Upper lobe of left lung (tissue), 4 donors: ENCODE data around the gene AKAP12.

Experiments
- EP300 ChIP-seq, 4 donors: sonication (generic); formaldehyde crosslinking; IDR thresholded peaks; one replicate each; pipeline ENCODE4 v1.5.1; 2017; ENCODE audit warnings: antibody characterized with exemption in 4 of 4, control low read depth in 2 of 4
- POLR2A ChIP-seq, 4 donors: fragments of 450-650 bp; IDR thresholded peaks; one replicate each; pipeline ENCODE4 v1.5.1; 2016 to 2017; ENCODE audit warnings: antibody characterized with exemption in 4 of 4, mild to moderate bottlenecking in 2 of 4
- POLR2AphosphoS5 ChIP-seq, 2 donors: sonication (generic); formaldehyde crosslinking; IDR thresholded peaks; one replicate each; pipeline ENCODE4 v1.5.1; 2017; ENCODE audit warnings: antibody characterized with exemption in 2 of 2
- TF ChIP-seq, protein P1 (sequence below), 6 experiments: fragments of 450-650 bp in 4 of 6; fragments of 200-600 bp in 2 of 6; sonication (generic) in 2 of 6; IDR thresholded peaks; one replicate each; pipeline ENCODE4 v1.5.1; 2016 to 2019; ENCODE audit warnings: antibody characterized with exemption in 6 of 6

DNA sequence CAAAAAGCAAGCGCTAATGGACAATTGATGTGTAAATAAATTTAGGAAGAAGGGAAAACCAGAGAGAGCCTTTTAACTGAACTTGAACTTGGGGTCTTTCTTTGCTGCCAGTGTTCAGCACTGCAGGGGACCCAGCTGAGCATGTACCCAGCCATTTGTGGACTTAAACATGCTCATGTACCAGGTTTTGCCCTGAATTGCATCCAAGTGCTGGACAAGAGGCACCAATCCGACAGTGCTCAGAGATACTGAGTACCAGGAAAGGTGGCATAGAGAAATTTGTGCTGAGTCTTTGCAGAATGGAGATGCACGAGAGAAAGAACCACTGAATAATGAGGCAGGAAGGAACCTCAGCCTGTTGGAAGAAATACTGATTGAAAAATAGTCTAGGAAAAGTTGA lies 16.0 kb downstream of the AKAP12 start:
- no peak for TF ChIP-seq POLR2AphosphoS5 (IDR thresholded peaks at IDR 0.05)
- TF ChIP-seq, protein P1, sequence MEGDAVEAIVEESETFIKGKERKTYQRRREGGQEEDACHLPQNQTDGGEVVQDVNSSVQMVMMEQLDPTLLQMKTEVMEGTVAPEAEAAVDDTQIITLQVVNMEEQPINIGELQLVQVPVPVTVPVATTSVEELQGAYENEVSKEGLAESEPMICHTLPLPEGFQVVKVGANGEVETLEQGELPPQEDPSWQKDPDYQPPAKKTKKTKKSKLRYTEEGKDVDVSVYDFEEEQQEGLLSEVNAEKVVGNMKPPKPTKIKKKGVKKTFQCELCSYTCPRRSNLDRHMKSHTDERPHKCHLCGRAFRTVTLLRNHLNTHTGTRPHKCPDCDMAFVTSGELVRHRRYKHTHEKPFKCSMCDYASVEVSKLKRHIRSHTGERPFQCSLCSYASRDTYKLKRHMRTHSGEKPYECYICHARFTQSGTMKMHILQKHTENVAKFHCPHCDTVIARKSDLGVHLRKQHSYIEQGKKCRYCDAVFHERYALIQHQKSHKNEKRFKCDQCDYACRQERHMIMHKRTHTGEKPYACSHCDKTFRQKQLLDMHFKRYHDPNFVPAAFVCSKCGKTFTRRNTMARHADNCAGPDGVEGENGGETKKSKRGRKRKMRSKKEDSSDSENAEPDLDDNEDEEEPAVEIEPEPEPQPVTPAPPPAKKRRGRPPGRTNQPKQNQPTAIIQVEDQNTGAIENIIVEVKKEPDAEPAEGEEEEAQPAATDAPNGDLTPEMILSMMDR (IDR thresholded peaks at IDR 0.05) = no peak
- TF ChIP-seq POLR2A (IDR thresholded peaks at IDR 0.05) = no peak
- TF ChIP-seq EP300 (IDR thresholded peaks at IDR 0.05) = no peak
